Prostate gland (tissue), 2 donors: ENCODE data around the gene VEPH1.

Experiments used
- POLR2A ChIP-seq: fragments of 450-650 bp; IDR thresholded peaks from one replicate; pipeline ENCODE4 v1.6.1; 2016; ENCODE audit warnings: antibody characterized with exemption, mild to moderate bottlenecking
- POLR2AphosphoS5 ChIP-seq: sonication (generic); formaldehyde crosslinking; IDR thresholded peaks from one replicate; pipeline ENCODE4 v1.6.1; 2017; ENCODE audit warnings: antibody characterized with exemption
- TF ChIP-seq, protein P1 (sequence below), 4 experiments: fragments of 200-600 bp in 2 of 4; fragments of 450-650 bp in 2 of 4; sonication (generic) in 2 of 4; IDR thresholded peaks; 1 replicate in 3 of 4; 2 replicates in 1 of 4; pipeline ENCODE4 v1.5.1; 2016 to 2019; ENCODE audit warnings: antibody characterized with exemption in 4 of 4, mild to moderate bottlenecking in 2 of 4, moderate library complexity in 2 of 4

GRCh38 chr3:157327018-157327417 lies 176.2 kb downstream of the VEPH1 start:
- TF ChIP-seq, protein P1, sequence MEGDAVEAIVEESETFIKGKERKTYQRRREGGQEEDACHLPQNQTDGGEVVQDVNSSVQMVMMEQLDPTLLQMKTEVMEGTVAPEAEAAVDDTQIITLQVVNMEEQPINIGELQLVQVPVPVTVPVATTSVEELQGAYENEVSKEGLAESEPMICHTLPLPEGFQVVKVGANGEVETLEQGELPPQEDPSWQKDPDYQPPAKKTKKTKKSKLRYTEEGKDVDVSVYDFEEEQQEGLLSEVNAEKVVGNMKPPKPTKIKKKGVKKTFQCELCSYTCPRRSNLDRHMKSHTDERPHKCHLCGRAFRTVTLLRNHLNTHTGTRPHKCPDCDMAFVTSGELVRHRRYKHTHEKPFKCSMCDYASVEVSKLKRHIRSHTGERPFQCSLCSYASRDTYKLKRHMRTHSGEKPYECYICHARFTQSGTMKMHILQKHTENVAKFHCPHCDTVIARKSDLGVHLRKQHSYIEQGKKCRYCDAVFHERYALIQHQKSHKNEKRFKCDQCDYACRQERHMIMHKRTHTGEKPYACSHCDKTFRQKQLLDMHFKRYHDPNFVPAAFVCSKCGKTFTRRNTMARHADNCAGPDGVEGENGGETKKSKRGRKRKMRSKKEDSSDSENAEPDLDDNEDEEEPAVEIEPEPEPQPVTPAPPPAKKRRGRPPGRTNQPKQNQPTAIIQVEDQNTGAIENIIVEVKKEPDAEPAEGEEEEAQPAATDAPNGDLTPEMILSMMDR (IDR thresholded peaks at IDR 0.05), result no peak
- TF ChIP-seq POLR2AphosphoS5 (no peak), POLR2A (no peak)
